T-helper 22 cell (primary cell): Measurements from ENCODE around the gene RIPOR2.
A peak's percentile ranks its signal among the peaks of the same experiment; 100 is the strongest.
"Not testable (repeated sequence)": the region's sequence is repeated elsewhere in the genome, so short reads cannot be mapped to it uniquely, and the experiment has no call there.

Experiments used
- DNase-seq: peaks from one replicate; pipeline ENCODE4 v3.0.0-alpha.2; 2020; ENCODE audit warnings: low read depth

RIPOR2 gene

GRCh38 chr6:24798740-24799540, 136.8 kb downstream of the RIPOR2 start, which contains the start of gene ARMH2:
Gene ARMH2, minus strand, starts transcription at chr6:24798917. Its CDS starts 60 bp downstream, at chr6:24798857.
- DNase-seq, result no peak

GRCh38 chr6:24797596-24798216, 138.1 kb downstream of the RIPOR2 start:
- no peak for DNase-seq

- DNase-seq, result no peak
Measured at GRCh38 chr6:24796616-24797290, 139.0 kb downstream of the RIPOR2 start.

- no peak for DNase-seq
Measured at GRCh38 chr6:24795106-24795505, 140.7 kb downstream of the RIPOR2 start.

- DNase-seq, result no peak
Measured at GRCh38 chr6:24788031-24788665, 147.6 kb downstream of the RIPOR2 start.

GRCh38 chr6:24780206-24780605, 155.6 kb downstream of the RIPOR2 start:
- no peak for DNase-seq

- DNase-seq, result no peak
Measured at GRCh38 chr6:24779416-24780016, 156.2 kb downstream of the RIPOR2 start.

GRCh38 chr6:24778878-24779277, 156.9 kb downstream of the RIPOR2 start:
- no peak for DNase-seq

GRCh38 chr6:24778121-24778520, 157.6 kb downstream of the RIPOR2 start:
- no peak for DNase-seq

GRCh38 chr6:24777227-24777626, 158.5 kb downstream of the RIPOR2 start:
- no peak for DNase-seq

GRCh38 chr6:24775520-24776058, 160.2 kb downstream of the RIPOR2 start:
- DNase-seq, result peak; percentile 1

GRCh38 chr6:24774696-24775519, 160.9 kb downstream of the RIPOR2 start, which contains the start of gene GMNN:
Gene GMNN, plus strand, starts transcription at chr6:24774937. Its CDS starts 2,310 bp downstream, at chr6:24777247.
- DNase-seq, result peak; percentile 96

- no peak for DNase-seq
Measured at GRCh38 chr6:24768361-24768760, 167.4 kb downstream of the RIPOR2 start.

GRCh38 chr6:24766680-24767462, 168.9 kb downstream of the RIPOR2 start:
- DNase-seq, result no peak

- DNase-seq, result not testable (repeated sequence)
Measured at GRCh38 chr6:24765968-24766367, 169.8 kb downstream of the RIPOR2 start.

- DNase-seq, result not testable (repeated sequence)
Measured at GRCh38 chr6:24764833-24765828, 170.6 kb downstream of the RIPOR2 start.

GRCh38 chr6:24763578-24763977, 172.2 kb downstream of the RIPOR2 start:
- DNase-seq, result no peak

GRCh38 chr6:24761851-24762250, 173.9 kb downstream of the RIPOR2 start:
- DNase-seq, result no peak
